Pancreas (tissue), 10 donors: Measurements from ENCODE around the gene MBD5. TPM values are rescaled to one million over a fixed set of nuclear protein-coding genes. Genes with fewer than 3 reads are reported as not detected.
"Not testable (repeated sequence)": the region's sequence is repeated elsewhere in the genome, so short reads cannot be mapped to it uniquely, and the experiment has no call there.

Experiments used
- ATAC-seq, 4 donors: fragments of 200-7000 bp; cut with Tn5 transposase; one replicate each; pipeline versions ENCODE4 v1.8.0 to v1.9.1; 2020; ENCODE audit warnings: mild to moderate bottlenecking in 4 of 4, moderate library complexity in 4 of 4
- DNase-seq, 6 donors: peaks; one replicate each; pipeline ENCODE4 v3.0.0-alpha.2; 2020
- FAIRE-seq: peaks from 2 replicates; lab custom pipeline; 2012; peaks lifted over from hg19 to GRCh38; lab: Jason Lieb, UNC
- H3K27ac ChIP-seq, 4 donors: fragments of 200-600 bp; sonication (generic); 1 replicate in 3 of 4; 2 replicates in 1 of 4; pipeline versions ENCODE4 v1.5.0 to v1.8.0; 2020
- H3K27me3 ChIP-seq, 4 donors: fragments of 200-600 bp; one replicate each; pipeline ENCODE4 v1.8.0; 2021
- H3K36me3 ChIP-seq, 3 donors: fragments of 200-600 bp; sonication (generic) in 1 of 3; one replicate each; pipeline versions ENCODE4 v1.5.0 to v1.8.0; 2020 to 2021
- H3K4me1 ChIP-seq, 3 donors: fragments of 200-600 bp; one replicate each; pipeline ENCODE4 v1.8.0; 2021
- H3K4me3 ChIP-seq, 4 donors: fragments of 200-600 bp; sonication (generic) in 2 of 4; one replicate each; pipeline versions ENCODE4 v1.5.0 to v1.8.0; 2020 to 2021
- H3K9me3 ChIP-seq, 4 donors: fragments of 200-600 bp; one replicate each; pipeline ENCODE4 v1.8.0; 2021
- CTCF ChIP-seq, 4 donors: fragments of 200-600 bp; sonication (generic) in 3 of 4; IDR thresholded peaks; one replicate each; pipeline versions ENCODE4 v1.5.0 to v1.8.0; 2021; ENCODE audit warnings: antibody characterized with exemption in 4 of 4
- WGBS, 2 donors: extraction: QIAGEN DNeasy Blood & Tissue Kit; methylation state at CpG; one replicate each; pipeline ENCODE4 v1.1.7; 2013; 5-methylcytosine and 5-hydroxymethylcytosine counted together
- intact Hi-C, 3 donors: fragments of 100-400 bp; cut with DNase I; formaldehyde crosslinking; loops; one replicate each; pipeline versions ENCODE4 v1.11.1 to v1.14.2; 2022
- polyA plus RNA-seq, 2 donors: library from polyadenylated mRNA; stranded (reverse); fragments of 200-250 nt; gene quantifications; one replicate each; pipeline ENCODE4 v1.2.3, GENCODE V29; 2013
- total RNA-seq, 6 donors: library from RNA; stranded (reverse); fragmentation: NEBNext Ultra II Directional in 4 of 6; extraction: Animal tissue kit (Norgen Biotek cat#: 25700) in 4 of 6; gene quantifications; one replicate each; pipeline versions ENCODE4 v1.2.1 to v1.2.4, GENCODE V29; 2021 to 2023
- donor health status: healthy with polysubstance abuse.
- donor health status: DM: no; HTN: no; CAD: no; lungs with moderate emphysema.
- donor health status: DM: no; HTN: no; CAD: no.
- donor health status: control.
- donor health status: control.
- donor health status: Bipolar disorder and iron deficiency.
- donor health status: DM: yes; HTN: yes; CAD: no.
- donor health status: DM: no; HTN: no; CAD: no.
- donor health status: DM: no; HTN: no; CAD: no.
- donor health status: DM: yes; HTN: yes; CAD: no.

MBD5 gene
- total and polyA plus RNA-seq, 8 donors: 4.5 to 27.4 (median 12.8) TPM

DNA sequence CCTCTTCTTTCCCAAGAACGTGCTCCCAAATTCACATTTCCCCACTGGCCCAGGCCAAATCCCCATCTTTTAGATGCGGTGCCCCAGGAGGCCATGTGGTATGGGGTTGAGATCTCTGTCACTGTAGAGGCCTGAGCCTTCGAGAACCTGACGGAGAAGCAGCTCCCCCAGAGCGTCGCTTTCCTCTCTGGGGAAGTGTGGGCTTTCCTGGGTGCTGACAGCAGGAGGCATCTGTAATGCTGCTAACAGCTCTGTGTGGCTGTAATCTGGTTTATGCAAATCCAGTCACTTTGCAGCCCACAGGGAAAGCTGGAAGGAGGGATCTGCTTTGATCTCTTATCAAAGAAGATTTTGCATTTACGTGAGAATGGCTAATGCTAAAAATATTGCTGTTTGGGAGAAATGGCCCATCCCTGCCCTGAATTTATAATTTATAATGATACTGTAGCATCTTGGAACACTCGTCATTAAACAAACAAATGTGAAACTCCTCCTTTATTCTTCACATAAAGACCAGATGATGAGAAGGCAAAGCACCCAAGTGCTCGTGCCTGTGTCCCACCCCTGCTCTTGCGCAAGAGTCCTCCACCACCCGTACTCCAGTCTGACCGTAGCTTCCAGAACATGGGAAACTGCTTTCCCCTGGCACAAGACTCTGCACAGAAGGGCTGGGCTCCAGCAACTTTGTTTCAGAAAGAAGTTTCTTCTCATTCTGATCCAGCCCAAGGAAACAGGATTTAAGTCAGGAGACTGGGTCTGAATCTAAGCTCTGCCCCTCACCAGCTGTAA lies 513.7 kb downstream of the MBD5 start:
- 63 to 70% methylated on average over 12 of the region's 12 CpGs for WGBS, 2 donors
- ATAC-seq (no peak), DNase-seq (no peak), FAIRE-seq (no peak)
- no peaks in the 10 kb centered on the region for H3K9me3 ChIP-seq
- no peak for TF ChIP-seq CTCF (IDR thresholded peaks at IDR 0.05)
- H3K27me3 ChIP-seq: no peaks in the 10 kb centered on the region
- no peaks in the 10 kb centered on the region for H3K4me1 ChIP-seq
- no peak overlapping the region for H3K27ac ChIP-seq
- no peaks in the 10 kb centered on the region for H3K36me3 ChIP-seq
- intact Hi-C loops: no loop called here
- no peak overlapping the region for H3K4me3 ChIP-seq

GRCh38 chr2:148538375-148538774 lies 517.5 kb downstream of the MBD5 start:
- no peaks in the 10 kb centered on the region for H3K4me1 ChIP-seq
- FAIRE-seq (no peak), DNase-seq (no peak), ATAC-seq (no peak)
- intact Hi-C loops: no loop called here
- TF ChIP-seq CTCF (IDR thresholded peaks at IDR 0.05): no peak
- no peaks in the 10 kb centered on the region for H3K9me3 ChIP-seq
- H3K27ac ChIP-seq: no peak overlapping the region
- WGBS, 2 donors: 74 to 75% methylated on average over 1 of the region's 1 CpG
- no peak overlapping the region for H3K4me3 ChIP-seq
- no peaks in the 10 kb centered on the region for H3K36me3 ChIP-seq
- no peaks in the 10 kb centered on the region for H3K27me3 ChIP-seq

GRCh38 chr2:148540022-148540421 lies 519.1 kb downstream of the MBD5 start:
- Histone ChIP-seq H3K36me3 (no peaks in the 10 kb centered on the region), H3K9me3 (no peaks in the 10 kb centered on the region), H3K27ac (no peak overlapping the region), H3K4me3 (no peak overlapping the region), H3K27me3 (no peaks in the 10 kb centered on the region), H3K4me1 (no peaks in the 10 kb centered on the region)
- TF ChIP-seq CTCF (IDR thresholded peaks at IDR 0.05): no peak
- WGBS, 2 donors: 75 to 81% methylated on average over 8 of the region's 8 CpGs
- DNase-seq (no peak), ATAC-seq (no peak), FAIRE-seq (no peak)
- intact Hi-C loops: no loop called here

GRCh38 chr2:148541792-148542191 lies 520.9 kb downstream of the MBD5 start:
- no peaks in the 10 kb centered on the region for H3K9me3 ChIP-seq
- intact Hi-C loops: no loop called here
- WGBS, 2 donors: 92 to 97% methylated on average over 3 of the region's 3 CpGs
- no peak overlapping the region for H3K27ac ChIP-seq
- no peak for ATAC-seq
- no peak for TF ChIP-seq CTCF (IDR thresholded peaks at IDR 0.05)
- no peak overlapping the region for H3K4me3 ChIP-seq
- no peaks in the 10 kb centered on the region for H3K36me3 ChIP-seq
- H3K27me3 ChIP-seq: no peaks in the 10 kb centered on the region
- no peaks in the 10 kb centered on the region for H3K4me1 ChIP-seq
- FAIRE-seq: no peak
- DNase-seq: no peak

DNA sequence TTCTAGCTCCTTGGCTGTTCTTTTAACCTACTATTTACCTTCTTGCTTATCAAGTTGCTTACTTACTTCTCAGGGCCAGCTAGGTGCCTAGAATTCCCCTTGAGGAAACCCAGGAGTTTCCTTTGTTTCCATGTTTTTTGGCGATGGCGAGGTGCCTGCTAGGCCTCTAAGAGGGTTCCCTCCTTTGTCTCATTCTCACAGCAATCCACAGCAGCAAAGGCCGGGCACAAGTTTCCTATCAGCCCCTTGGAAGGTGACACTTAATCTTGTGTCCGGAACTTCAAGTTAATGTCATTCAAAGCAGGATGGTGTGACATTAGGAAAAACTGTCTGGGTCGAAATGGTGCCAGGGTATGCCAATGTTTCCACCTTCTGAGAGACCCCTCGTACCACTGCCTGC lies 521.7 kb downstream of the MBD5 start:
- H3K27ac ChIP-seq: no peak overlapping the region
- intact Hi-C loops: no loop called here
- ATAC-seq (no peak), DNase-seq (no peak), FAIRE-seq (no peak)
- 71 to 81% methylated on average over 6 of the region's 6 CpGs for WGBS, 2 donors
- no peak overlapping the region for H3K4me3 ChIP-seq
- no peaks in the 10 kb centered on the region for H3K36me3 ChIP-seq
- H3K9me3 ChIP-seq: no peaks in the 10 kb centered on the region
- no peaks in the 10 kb centered on the region for H3K27me3 ChIP-seq
- H3K4me1 ChIP-seq: no peaks in the 10 kb centered on the region
- TF ChIP-seq CTCF (IDR thresholded peaks at IDR 0.05): no peak

DNA sequence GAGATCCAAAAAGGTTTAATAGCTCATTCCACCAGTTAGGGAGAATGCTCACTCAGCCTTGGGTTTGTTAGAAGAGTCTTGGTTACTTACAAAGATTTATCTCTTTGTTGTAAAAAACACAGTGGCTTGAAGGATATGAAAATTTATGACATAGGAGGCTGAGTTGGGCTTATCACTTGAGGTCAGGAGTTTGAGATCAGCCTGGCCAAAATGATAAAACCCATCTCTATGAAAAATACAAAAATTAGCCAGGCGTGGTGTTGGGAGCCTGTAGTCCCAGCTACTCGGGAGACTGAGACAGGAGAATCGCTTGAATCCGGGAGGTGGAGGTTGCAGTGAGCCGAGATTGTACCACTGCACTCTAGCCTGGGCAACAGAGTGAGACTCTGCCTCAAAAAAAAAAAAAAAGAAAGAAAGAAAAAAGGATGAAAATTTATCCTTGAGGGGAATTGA lies 522.2 kb downstream of the MBD5 start:
- WGBS, 2 donors: 89 to 94% methylated on average over 5 of the region's 5 CpGs
- ATAC-seq, H3K36me3 ChIP-seq, H3K4me1 ChIP-seq, DNase-seq, H3K9me3 ChIP-seq, H3K27ac ChIP-seq, intact Hi-C loops, H3K4me3 ChIP-seq, FAIRE-seq, H3K27me3 ChIP-seq: not testable (repeated sequence)
